Stimulated activated CD4-positive, alpha-beta T cell treated with anti-CD3 and anti-CD28 coated beads, TNF-alpha, amount 100 ng/mL, for 48 hours (primary cell): ENCODE data around the gene CIRBP.
A peak's percentile ranks its signal among the peaks of the same experiment; 100 is the strongest.

Source experiments
- DNase-seq, 3 donors: peaks; one replicate each; pipeline ENCODE4 v3.0.0-alpha.2; 2020; ENCODE audit warnings: low read depth in 3 of 3

Gene CIRBP

DNA sequence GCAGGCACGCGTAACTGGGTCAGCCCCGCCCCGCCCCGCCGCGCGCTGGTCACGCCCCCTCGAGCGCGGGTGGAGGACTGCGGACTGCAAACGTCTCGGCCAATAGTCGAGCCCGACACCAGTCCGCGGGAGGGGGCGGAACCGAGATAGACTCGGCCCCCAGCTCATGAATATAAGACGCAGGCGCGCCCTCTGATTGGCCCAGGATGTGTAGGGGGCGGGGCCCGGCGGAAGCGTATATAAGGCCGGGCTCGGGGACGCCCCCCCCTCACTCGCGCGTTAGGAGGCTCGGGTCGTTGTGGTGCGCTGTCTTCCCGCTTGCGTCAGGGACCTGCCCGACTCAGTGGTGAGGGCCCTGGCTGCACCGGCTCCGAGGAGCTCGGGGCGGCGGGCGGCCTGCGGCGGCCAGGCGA, at the start of gene CIRBP:
Gene CIRBP, plus strand, starts transcription at position 268 of the 413 bp plus-strand sequence. CDS start 1,602 bp downstream, outside the sequence.
- peak; percentile 98 to 99 (median 99) for DNase-seq

DNA sequence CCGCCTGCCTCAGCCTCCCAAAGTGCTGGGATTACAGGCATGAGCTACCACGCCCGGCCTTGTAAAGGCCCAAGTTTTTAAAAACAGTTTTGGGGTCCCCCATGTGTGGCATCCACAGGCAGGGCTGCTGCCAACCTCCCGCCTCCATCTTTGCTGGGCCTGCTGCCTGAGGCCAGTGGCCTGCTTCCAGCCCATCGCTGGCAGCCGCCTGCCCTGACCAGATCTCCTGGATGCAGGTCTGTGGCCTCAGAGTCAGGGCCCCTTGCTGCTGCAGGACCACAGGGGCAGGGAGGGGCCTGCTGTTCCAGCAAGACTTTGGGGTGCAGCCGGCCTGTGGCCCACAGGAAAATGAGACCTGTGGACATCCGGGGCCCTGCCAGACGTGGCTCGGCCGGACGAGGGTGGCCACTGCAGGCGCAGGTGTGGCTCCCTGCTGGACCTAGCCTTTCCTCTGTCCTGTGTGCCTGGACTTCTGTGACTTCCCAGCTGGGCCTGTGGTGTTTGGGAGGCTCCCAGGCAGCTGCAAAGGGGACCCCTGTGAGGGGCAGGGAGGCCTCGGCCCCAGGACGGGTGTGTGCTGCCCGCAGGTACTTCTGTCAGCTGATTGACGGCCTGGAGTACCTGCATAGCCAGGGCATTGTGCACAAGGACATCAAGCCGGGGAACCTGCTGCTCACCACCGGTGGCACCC, 49.2 kb upstream of the CIRBP start:
- no peak for DNase-seq

GRCh38 chr19:1220477-1220930, 48.6 kb upstream of the CIRBP start:
- no peak for DNase-seq

- DNase-seq, result no peak
Measured at GRCh38 chr19:1220976-1221903, 47.9 kb upstream of the CIRBP start.

- DNase-seq, result no peak
Measured at GRCh38 chr19:1221904-1222255, 47.3 kb upstream of the CIRBP start.

DNA sequence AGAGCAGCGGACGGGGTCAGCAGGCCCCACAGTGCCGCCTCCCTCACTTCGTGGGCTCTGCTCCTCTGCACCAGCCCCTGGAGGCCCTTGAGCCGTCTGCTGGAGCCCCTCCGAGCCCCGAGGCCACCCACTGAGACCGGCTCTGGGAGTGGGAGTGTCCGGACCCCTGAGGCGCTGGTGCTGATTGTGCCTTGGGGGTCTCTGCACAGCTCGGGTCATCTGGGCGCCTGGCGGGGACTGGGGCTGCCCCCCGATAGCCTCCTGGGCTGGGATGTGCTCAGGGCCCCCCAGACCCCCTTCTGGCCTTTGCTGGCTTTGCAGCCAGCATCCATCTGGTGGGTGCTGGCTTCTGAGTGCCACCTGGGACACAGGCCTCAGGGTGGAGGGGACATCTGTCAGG, 46.7 kb upstream of the CIRBP start:
- no peak for DNase-seq

DNA sequence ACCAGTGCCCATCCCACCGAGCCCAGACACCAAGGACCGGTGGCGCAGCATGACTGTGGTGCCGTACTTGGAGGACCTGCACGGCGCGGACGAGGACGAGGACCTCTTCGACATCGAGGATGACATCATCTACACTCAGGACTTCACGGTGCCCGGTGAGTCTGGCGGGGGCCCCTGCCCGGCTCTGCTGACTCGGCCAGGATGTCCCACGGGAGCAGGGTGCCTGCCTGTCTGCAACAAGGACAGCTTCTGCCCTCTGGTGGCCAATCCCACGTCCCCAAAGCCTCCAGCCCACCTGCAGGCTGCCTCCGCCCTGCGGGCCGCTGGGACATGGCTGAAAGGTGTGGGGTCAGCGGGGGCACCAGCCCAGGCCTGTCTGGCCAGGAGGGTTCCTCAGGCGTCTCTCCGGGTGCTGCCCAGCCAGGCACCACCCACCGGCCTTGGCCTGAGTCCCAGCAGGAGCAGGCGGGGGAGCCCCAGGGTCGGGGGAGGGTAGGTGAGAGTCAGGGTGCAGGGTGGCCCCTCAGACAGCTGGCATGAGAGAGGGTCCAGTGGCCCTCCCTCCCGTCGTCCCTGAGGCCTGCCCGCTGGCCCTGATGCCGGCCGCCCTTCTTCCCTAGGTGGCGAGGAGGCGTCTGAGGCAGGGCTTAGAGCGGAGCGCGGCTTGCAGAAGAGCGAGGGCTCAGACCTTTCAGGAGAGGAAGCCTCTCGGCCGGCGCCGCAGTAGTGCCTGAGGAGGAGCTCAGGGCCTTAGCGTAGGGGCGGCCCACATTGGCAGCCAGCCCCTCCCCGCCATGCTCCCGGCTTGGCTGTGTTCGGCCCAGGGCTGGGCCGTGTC, 45.9 kb upstream of the CIRBP start:
- no peak for DNase-seq

DNA sequence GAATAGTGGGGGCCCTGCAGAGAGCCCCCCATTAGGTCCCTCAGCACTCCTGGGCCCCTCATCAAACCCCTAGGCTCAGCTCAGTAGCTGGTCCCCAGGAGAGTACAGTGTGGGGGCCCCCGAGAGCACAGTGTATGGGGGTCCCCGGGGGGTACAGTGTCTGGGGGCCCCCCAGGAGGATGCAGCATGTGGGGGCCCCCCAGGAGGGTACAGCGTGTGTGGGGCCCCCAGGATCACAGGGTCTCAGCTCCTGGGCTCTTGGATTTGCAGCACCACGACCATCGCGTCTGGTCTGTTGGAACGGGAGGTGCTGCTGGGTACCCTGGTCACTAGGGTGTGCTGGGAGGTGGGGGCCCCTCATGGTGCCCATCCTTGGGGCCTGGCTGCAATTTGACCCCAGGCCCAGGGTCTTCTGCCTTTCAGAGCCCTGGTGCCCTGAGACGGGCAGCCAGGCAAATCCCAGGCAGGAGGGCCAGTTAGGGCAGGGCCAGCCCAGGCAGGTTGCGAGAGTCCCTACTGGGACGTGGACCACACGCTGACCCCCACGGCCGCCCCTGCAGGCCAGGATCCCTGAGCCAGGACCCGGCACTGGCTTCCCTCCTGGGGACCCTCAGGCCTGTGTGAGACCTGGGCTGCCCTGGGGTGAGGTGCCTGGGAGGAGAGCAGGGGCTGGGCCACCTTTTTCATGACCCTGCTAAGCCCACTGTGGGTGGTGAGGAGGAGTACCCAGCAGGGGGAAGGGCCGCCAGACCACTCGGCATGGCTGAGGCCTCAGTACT, 44.9 kb upstream of the CIRBP start:
- no peak for DNase-seq

GRCh38 chr19:1224847-1225246, 44.3 kb upstream of the CIRBP start:
- no peak for DNase-seq

- DNase-seq, result no peak
Measured at GRCh38 chr19:1225440-1226226, 43.5 kb upstream of the CIRBP start.

- no peak for DNase-seq
Measured at GRCh38 chr19:1226227-1226518, 43.0 kb upstream of the CIRBP start.

DNA sequence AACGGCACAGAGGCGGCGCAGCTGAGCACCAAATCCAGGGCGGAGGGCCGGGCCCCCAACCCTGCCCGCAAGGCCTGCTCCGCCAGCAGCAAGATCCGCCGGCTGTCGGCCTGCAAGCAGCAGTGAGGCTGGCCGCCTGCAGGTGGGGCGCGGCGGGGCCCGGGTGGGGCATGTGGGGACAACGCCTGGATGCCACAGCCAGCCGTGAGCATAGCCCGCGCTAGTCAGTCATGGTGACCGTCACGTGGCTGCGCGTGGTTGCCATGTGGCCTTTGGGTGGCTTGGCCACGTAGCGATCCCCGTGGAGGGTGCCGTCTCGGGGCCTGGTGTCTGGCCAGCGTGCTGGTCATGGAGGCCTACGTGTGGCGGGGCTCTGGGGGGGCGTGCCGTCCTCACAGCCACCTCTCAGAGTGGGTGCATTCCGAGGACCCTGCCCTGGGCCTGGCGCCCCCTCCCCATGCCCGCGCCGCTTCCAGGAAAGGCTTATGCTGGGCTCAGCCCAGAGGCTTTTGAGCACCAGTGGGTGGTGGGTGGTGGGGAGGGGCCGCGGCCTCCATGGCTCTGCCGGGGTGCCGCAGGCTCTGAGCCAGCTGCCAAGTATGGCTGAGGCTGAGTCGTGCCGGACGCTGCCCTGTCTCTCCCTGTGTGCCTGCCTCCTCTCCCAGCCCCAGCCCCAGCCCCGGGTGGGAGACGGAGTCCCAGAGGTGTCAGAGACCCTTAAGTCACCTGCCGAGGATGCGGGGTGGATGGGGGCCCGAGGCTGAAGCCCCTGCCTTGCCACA, 42.4 kb upstream of the CIRBP start:
- DNase-seq, result no peak

DNA sequence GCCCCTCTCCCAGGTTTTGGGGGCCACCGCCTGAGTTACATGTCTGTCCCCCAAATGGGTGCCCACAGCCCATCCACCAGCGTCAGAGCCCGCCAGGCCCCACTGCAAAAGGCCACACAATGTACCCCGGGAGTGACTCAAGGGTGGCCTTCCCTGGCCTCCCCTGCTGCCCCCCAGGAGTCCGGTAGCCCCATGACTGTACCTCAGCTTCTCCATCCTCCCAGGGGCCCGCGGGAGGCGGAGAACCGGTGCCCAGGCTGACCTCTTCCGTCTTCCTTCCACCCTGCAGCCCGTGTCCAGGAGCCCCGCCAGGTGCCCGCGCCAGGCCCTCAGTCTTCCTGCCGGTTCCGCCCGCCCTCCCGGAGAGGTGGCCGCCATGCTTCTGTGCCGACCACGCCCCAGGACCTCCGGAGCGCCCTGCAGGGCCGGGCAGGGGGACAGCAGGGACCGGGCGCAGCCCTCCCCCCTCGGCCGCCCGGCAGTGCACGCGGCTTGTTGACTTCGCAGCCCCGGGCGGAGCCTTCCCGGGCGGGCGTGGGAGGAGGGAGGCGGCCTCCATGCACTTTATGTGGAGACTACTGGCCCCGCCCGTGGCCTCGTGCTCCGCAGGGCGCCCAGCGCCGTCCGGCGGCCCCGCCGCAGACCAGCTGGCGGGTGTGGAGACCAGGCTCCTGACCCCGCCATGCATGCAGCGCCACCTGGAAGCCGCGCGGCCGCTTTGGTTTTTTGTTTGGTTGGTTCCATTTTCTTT, 41.7 kb upstream of the CIRBP start:
- no peak for DNase-seq

- DNase-seq, result no peak
Measured at GRCh38 chr19:1228161-1228957, 40.8 kb upstream of the CIRBP start.

- no peak for DNase-seq
Measured at GRCh38 chr19:1229056-1229923, 39.8 kb upstream of the CIRBP start.

GRCh38 chr19:1229924-1230782, 39.0 kb upstream of the CIRBP start:
- DNase-seq, result no peak
